GM12864 (cell line): Measurements from ENCODE around the gene USP1.

Experiments used
- DNase-seq: peaks from one replicate; pipeline ENCODE4 v3.0.0-alpha.2; 2011; ENCODE audit warnings: low read depth
- H3K4me3 ChIP-seq: 2 replicates; pipeline ENCODE4 v1.5.1; 2011; ENCODE audit warnings: mild to moderate bottlenecking, low read depth, low read length, control low read depth
- CTCF ChIP-seq: IDR thresholded peaks from 2 replicates; pipeline ENCODE4 v1.5.1; 2011; ENCODE audit warnings: low read depth, mild to moderate bottlenecking, moderate library complexity, low read length, control low read depth, inconsistent platforms; ENCODE audit errors: missing control alignments

Gene USP1

GRCh38 chr1:62407398-62408009 is 29.3 kb upstream of the USP1 start:
- TF ChIP-seq CTCF, result peak; percentile 56
- H3K4me3 ChIP-seq, result no peak overlapping the region
- peak; percentile 16 for DNase-seq

GRCh38 chr1:62415687-62416086 is 21.2 kb upstream of the USP1 start:
- no peak overlapping the region for H3K4me3 ChIP-seq
- no peak for TF ChIP-seq CTCF
- no peak for DNase-seq

DNA sequence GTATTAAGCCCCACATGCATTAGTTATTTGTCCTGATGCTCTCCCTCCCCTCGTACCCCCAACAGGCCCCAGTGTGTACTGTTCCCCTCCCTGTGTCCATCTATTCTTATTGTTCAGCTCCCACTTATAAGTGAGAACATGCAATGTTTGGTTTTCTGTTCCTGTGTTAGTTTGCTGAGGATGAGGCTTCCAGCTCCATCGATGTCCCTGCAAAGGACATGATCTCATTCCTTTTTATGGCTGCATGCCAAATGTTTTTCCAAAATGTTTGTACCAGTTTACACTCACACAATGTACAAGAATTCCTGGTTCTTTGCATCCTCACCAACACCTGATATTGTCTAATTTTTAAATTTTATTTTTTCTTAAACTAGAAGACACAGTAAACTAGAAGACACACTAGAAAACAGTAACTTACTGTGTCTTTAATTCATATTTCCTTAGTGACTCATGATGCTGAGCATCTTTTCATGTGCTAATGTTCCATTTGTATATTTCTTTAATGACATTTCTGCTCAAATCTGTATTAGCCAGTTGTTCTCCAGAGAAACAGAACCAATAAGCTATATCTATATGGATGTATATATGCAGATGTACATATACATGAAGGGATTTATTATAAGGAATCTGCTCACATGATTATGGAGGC is 19.4 kb upstream of the USP1 start:
- no peak for TF ChIP-seq CTCF
- H3K4me3 ChIP-seq, result no peak overlapping the region
- no peak for DNase-seq

- H3K4me3 ChIP-seq, result no peak overlapping the region
- no peak for DNase-seq
- no peak for TF ChIP-seq CTCF
These were observed 16.6 kb upstream of the USP1 start for GRCh38 chr1:62420214-62420613.

DNA sequence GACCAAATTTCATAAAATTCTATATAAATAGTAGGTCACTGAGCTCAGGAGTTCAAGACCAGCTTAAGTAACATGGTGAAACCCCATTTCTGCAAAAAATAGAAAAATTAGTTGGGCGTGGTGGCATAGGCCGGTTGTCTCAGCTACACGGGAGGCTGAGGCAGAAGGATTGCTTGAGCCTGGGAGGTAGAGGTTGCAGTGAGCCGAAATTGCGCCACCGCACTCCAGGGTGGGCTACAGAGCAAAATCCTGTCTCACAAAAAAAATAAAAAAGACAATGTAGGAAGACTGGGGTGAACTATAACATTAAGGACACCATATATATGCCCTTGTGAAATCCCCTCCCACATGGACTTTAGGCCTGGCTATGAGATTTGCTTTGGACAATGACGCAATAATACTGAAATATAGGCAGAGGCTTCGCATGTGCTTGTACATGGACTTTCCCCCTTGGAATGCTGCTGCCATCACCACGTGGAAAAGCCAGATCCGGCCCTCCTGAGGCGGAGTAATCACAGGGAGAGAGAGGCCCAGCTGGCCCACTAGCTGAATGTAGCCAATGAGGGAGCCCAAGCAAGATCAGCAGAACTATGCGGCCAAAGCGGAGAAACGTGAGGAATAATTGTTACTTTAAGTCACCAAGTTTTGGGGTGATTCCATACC is 13.1 kb upstream of the USP1 start:
- no peak for TF ChIP-seq CTCF
- H3K4me3 ChIP-seq, result no peak overlapping the region
- no peak for DNase-seq

DNA sequence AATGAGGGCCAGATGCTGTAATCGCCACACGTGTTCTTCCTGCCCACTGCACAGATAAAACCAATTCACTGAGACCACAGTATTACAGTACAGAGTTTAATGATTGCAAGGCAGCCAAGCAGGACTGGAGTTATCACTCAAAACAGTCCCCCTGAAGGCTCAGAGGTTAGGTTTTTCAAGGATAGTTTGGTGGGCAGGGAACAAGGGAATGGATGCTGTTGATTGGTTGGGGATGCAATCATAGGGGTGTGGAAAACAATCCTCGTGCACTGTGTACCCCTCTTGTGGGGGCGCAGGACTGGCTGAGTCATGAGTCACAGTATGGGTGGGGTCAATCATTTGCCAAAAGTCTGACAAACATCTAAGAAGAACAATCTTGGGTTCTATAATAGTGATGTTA is 12.4 kb upstream of the USP1 start:
- H3K4me3 ChIP-seq, result no peak overlapping the region
- DNase-seq, result no peak
- TF ChIP-seq CTCF, result no peak
